Lung (tissue), 12 donors: ENCODE measurements around the gene PRMT3. TPM values are rescaled to one million over a fixed set of nuclear protein-coding genes. Genes with fewer than 3 reads are reported as not detected.

Experiments
- ATAC-seq: fragments of 200-7000 bp; cut with Tn5 transposase; one replicate; pipeline ENCODE4 v1.9.1; 2020; ENCODE audit warnings: moderate number of reproducible peaks; ENCODE audit not compliant: insufficient read depth, low FRiP score
- DNase-seq, 3 donors: peaks; one replicate each; pipeline ENCODE4 v3.0.0-alpha.2; 2013 to 2017
- H3K27ac ChIP-seq, 2 donors: one replicate each; pipeline ENCODE4 v1.5.1; 2013; ENCODE audit warnings: mild to moderate bottlenecking in 2 of 2, moderate library complexity in 2 of 2, control low read depth in 1 of 2, inconsistent platforms in 1 of 2, low read depth in 1 of 2, low read length in 1 of 2
- H3K27me3 ChIP-seq, 3 donors: one replicate each; pipeline ENCODE4 v1.5.1; 2013; ENCODE audit warnings: low read length in 2 of 3; ENCODE audit not compliant: control insufficient read depth in 3 of 3, insufficient read depth in 3 of 3
- H3K36me3 ChIP-seq, 4 donors: one replicate each; pipeline ENCODE4 v1.5.1; 2013; ENCODE audit warnings: low read length in 4 of 4, mild to moderate bottlenecking in 1 of 4, moderate library complexity in 1 of 4; ENCODE audit not compliant: control insufficient read depth in 4 of 4, insufficient read depth in 4 of 4
- H3K4me1 ChIP-seq, 5 donors: one replicate each; pipeline ENCODE4 v1.5.1; 2013; ENCODE audit warnings: low read length in 5 of 5, mild to moderate bottlenecking in 2 of 5, moderate library complexity in 1 of 5; ENCODE audit not compliant: control insufficient read depth in 5 of 5, insufficient read depth in 5 of 5
- H3K4me3 ChIP-seq: one replicate; pipeline ENCODE4 v1.5.1; 2013; ENCODE audit warnings: mild to moderate bottlenecking, control low read depth, moderate library complexity
- H3K9ac ChIP-seq, 2 donors: one replicate each; pipeline ENCODE4 v1.5.1; 2013; ENCODE audit warnings: low read length in 2 of 2, control low read depth in 1 of 2; ENCODE audit not compliant: insufficient read depth in 1 of 2
- H3K9me3 ChIP-seq, 4 donors: one replicate each; pipeline ENCODE4 v1.5.1; 2013; ENCODE audit warnings: low read length in 3 of 4, mild to moderate bottlenecking in 1 of 4, moderate library complexity in 1 of 4; ENCODE audit not compliant: control insufficient read depth in 4 of 4, insufficient read depth in 3 of 4
- WGBS, 2 donors: extraction: QIAGEN DNeasy Blood & Tissue Kit; methylation state at CpG; one replicate each; pipeline ENCODE4 v1.1.7; 2013; 5-methylcytosine and 5-hydroxymethylcytosine counted together
- polyA plus RNA-seq, 2 donors: library from polyadenylated mRNA; stranded (reverse); fragments of 200-250 nt; gene quantifications; one replicate each; pipeline ENCODE4 v1.2.1, GENCODE V29; 2013
- total RNA-seq, 2 donors: library from RNA; depleted of rRNA in 1 of 2; stranded (reverse); fragments of >200 nt in 1 of 2; gene quantifications; one replicate each; pipeline ENCODE4 v1.2.1, GENCODE V29; 2014 to 2021
- TF ChIP-seq, protein P1 (sequence below): IDR thresholded peaks from 2 replicates; pipeline ENCODE4 v1.5.1; 2012; ENCODE audit warnings: mild to moderate bottlenecking; ENCODE audit errors: control extremely low read depth, extremely low read depth
- donor health status: control.
- donor health status: control.
- donor health status: Bipolar disorder and iron deficiency.
- donor health status: healthy.
- donor health status: DM: yes; HTN: yes; CAD: no.

Gene PRMT3
- total and polyA plus RNA-seq, 4 donors, result 8.2 to 19.7 (median 10.3) TPM

DNA sequence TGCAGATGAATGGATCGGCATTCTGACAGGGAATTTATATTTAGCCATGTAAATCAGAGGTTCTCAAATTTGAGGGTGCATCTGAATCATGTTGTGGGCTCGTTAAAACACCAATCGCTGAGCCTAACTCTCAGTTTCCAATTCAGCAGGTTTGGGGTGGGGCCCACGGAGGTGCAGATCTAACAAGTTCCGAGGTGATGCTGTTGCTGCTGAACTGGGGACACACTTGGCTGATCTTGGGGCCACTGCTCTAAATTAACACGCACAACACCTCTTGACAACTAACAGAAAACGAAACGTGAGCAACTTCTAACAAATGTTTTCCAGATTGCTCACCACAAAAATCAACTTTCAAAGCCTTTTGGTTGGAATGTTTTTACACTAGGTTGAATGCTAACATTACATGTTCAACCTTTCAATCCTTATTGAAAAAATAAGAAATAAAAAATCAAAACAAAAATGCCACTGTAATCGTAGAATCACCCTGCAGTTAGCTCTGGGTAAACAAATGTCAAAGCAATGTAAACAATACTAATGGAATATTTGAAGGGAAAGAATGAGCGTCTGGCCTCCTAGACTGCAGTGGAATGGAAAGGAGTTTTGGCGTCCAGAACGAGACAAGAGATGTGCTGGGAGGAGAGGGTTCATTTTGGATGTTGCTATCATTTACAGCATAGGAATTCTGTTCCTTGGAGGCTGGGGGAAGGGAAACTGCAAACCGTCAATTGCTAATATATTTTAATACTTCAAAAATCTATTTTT is 143.6 kb downstream of the PRMT3 start:
- Histone ChIP-seq H3K4me1 (no peaks in the 10 kb centered on the region), H3K9ac (no peak overlapping the region), H3K9me3 (peaks cover 0 to 2% (median 0%) of the 10 kb centered on the region in 4 donors), H3K36me3 (no peaks in the 10 kb centered on the region), H3K27me3 (no peaks in the 10 kb centered on the region), H3K4me3 (no peak overlapping the region), H3K27ac (no peak overlapping the region)
- WGBS, 2 donors, result 43 to 52% methylated on average over 13 of the region's 13 CpGs
- TF ChIP-seq, protein P1, sequence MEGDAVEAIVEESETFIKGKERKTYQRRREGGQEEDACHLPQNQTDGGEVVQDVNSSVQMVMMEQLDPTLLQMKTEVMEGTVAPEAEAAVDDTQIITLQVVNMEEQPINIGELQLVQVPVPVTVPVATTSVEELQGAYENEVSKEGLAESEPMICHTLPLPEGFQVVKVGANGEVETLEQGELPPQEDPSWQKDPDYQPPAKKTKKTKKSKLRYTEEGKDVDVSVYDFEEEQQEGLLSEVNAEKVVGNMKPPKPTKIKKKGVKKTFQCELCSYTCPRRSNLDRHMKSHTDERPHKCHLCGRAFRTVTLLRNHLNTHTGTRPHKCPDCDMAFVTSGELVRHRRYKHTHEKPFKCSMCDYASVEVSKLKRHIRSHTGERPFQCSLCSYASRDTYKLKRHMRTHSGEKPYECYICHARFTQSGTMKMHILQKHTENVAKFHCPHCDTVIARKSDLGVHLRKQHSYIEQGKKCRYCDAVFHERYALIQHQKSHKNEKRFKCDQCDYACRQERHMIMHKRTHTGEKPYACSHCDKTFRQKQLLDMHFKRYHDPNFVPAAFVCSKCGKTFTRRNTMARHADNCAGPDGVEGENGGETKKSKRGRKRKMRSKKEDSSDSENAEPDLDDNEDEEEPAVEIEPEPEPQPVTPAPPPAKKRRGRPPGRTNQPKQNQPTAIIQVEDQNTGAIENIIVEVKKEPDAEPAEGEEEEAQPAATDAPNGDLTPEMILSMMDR, result no peak
- ATAC-seq (no peak), DNase-seq (no peak)

- 63 to 74% methylated on average over 2 of the region's 2 CpGs for WGBS, 2 donors
Measured at GRCh38 chr11:20535271-20535881, 147.9 kb downstream of the PRMT3 start.

DNA sequence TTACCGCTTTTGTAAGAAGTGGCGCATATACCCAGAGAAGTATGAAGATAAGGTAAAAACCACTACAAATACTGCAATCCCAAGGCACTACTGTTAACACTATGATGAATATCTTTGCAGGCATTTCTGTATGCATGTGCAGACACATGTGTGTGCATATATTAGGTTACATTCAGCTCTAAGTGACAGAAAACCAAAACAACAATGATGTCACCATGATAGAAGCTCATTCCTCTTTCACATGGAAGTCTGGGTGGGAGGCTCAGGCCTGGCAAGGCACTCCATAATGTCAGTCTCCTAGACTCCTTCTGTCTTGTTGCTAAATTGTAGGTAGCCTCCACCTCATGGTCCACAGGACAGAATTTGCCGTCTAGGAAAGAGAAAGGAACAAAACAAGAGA is 148.8 kb downstream of the PRMT3 start:
- Histone ChIP-seq H3K9ac (no peak overlapping the region), H3K27ac (no peak overlapping the region), H3K27me3 (no peaks in the 10 kb centered on the region), H3K4me1 (no peaks in the 10 kb centered on the region), H3K36me3 (no peaks in the 10 kb centered on the region), H3K4me3 (no peak overlapping the region), H3K9me3 (peaks cover 0 to 2% (median 0%) of the 10 kb centered on the region in 4 donors)
- no peak for ATAC-seq
- no peak for DNase-seq
- WGBS, 2 donors, result 88 to 91% methylated on average over 3 of the region's 3 CpGs
- TF ChIP-seq, protein P1, result no peak

More at GRCh38 chr11:20535271-20535881, 147.9 kb downstream of the PRMT3 start:
- H3K9ac ChIP-seq, result no peak overlapping the region
- H3K36me3 ChIP-seq, result no peaks in the 10 kb centered on the region
- no peak for DNase-seq
- peaks cover 0 to 2% (median 0%) of the 10 kb centered on the region in 4 donors for H3K9me3 ChIP-seq
- H3K27ac ChIP-seq, result no peak overlapping the region
- ATAC-seq, result no peak
- TF ChIP-seq, protein P1, result no peak
- no peaks in the 10 kb centered on the region for H3K4me1 ChIP-seq
- H3K4me3 ChIP-seq, result no peak overlapping the region
- no peaks in the 10 kb centered on the region for H3K27me3 ChIP-seq
